HG03571 (cell line): ENCODE results near the gene DACH1.

ENCODE experiments used
- ATAC-seq: cut with Tn5 transposase; IDR thresholded peaks from one replicate; pipeline ENCODE4 v1.9.1; 2021; ENCODE audit not compliant: unreplicated experiment

Gene DACH1

DNA sequence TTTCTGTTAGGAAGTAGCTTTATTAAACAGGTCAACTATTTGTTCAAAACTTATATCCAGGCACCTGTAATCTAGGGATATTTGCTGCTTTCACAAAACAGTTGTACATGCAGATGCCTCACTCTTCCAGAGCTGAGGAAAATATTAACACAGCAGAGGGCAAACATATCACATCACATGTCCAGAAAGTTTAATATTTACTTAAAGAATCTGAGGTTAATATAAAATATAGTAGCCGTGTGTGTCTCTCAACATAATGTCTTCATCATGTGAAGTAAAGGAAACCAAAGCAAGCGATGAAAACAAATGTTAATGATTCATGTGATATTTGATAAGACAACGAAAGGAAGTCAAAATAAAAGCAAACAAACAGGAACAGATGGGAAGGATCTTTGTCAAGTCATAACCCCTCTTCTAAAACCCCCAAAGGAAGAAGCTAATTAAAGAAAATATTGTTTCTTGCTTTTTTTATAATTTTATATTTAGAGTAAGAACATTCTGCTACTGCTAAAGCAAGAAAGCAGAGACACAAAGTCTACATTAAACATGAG lies 418.8 kb downstream of the DACH1 start:
- no peak for ATAC-seq

DNA sequence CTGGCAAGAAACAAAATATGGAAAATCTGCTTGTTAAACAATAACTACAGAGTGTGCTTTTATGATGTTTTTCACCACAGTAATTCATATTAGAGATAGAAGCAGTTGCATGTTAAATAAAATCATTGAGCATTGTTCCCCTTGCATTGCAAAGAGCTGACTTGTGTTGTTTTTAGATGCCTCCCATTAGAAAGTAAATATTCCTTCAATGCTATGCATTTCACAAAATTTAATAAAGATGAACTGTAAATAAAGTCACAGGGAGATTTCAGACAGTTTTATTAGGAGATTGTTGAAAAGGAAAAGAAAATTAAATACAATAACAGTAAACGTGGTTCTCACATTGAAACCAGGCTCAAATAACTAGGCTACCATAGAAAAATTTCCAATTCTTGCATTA lies 429.3 kb downstream of the DACH1 start:
- no peak for ATAC-seq

DNA sequence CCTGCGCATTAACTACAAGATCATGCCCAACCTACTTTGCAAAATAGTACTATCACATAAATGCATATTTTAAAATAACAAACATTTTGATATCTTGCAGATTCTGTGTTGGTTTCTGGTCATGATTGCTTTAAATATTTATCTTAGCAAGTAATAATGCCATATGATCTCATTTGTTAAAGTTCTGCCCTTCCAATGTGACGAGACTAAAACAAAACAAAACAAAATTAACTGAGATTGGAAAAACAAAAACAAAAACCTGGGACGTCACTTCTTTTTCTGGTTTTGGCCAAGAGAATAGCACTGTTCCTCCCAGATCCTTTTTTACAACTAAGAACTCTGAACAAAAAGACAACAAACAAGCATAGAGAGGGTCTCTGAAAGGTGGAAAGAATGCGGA lies 436.3 kb downstream of the DACH1 start:
- no peak for ATAC-seq

DNA sequence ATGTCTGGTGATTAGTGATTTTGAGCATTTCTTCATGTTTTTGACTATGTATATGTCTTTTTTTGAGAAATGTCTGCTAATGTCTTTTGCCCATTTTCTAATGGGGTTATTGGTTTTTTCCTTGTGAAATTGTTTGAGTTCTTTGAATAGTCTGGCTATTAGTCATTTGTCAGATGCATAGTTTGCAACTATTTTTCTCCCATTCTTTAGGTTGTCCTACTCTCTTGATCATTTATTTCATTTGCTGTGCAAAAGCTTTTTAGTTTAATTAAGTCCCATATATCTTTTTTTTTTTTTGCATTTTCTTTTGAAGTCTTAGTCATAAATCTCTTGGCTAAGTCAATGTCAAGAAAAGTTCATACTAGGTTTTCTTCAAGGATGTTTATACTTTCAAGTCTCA lies 449.8 kb downstream of the DACH1 start:
- no peak for ATAC-seq

DNA sequence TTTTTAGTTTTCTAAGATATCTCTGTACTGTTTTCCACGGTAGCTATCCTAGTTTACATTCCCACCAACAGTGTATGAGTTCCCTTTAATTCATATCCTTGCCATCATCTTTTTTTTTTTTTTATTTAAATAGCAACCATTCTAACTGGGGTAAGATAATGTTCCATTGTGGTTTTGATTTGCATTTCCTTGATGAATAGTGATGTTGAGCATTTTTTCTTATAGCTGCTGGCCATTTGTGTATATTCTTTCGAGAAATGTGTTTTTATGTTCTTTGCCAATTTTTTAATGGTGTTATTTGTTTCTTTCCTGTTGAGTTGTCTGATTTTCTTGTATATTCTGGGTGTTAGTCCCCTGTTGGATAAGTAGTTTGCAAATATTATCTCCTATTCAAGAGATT lies 454.8 kb downstream of the DACH1 start:
- no peak for ATAC-seq

DNA sequence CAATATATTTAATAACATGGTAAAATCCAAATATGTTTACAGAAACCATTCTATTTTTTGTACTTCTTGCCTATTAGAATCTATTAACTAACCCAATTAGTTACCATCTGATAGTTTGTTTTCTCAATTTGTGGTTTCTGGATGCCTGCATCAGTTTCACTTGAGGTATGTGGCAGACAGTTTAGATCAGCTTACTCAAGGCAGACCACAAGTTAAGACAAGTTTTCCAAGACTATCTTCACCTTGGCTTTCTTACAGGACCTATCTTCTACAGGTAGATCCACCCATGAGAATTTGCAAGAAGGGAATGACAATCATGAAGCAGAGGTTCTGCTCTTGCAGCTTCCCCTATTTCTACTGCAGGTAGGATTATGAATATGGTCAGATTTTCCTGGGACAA lies 458.6 kb downstream of the DACH1 start:
- no peak for ATAC-seq

DNA sequence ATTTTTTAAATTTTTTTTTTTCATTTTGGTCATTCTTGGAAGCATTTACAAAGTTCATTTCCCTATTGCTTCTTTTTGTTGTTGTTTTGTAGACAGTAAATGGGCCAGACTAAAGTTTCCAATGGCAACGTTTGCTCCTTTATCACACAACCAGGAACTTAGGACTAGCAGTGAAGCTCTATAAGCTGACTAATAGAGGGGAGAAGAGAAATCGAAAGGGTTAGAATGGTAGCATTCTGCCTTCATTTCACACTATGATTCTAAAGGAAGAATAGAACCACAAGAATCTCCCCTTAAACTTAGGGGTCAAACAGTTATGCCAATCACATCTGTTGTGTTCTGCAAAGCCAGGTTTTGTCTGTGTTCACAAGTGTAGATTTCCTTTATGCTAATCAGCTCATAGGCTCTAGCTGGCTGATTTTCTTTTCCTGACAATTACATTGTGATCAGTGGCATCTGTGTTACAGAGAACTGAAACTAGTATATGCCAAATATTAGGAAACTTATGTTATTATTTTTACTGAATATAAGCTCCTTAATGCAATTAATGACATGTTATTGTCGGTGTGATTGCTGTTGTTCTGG lies 467.3 kb downstream of the DACH1 start:
- ATAC-seq = no peak

DNA sequence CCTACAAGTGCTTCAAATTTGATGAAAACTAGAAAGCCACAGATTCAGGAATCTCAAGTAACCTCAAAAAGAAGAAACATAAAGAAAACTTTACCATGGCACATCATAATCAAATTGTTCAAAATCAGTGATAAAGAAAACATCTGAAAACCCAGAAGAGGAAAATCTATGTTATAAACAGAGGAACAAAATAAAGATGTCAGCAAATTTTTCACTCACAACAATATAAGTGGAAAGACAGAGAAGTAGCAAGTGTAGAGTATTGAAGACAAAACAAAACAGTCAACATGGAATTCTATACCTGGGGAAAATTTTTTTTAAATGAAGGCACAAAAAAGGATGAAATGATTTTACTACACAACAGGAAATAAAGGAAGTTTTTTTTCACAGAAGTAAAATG lies 470.9 kb downstream of the DACH1 start:
- no peak for ATAC-seq

DNA sequence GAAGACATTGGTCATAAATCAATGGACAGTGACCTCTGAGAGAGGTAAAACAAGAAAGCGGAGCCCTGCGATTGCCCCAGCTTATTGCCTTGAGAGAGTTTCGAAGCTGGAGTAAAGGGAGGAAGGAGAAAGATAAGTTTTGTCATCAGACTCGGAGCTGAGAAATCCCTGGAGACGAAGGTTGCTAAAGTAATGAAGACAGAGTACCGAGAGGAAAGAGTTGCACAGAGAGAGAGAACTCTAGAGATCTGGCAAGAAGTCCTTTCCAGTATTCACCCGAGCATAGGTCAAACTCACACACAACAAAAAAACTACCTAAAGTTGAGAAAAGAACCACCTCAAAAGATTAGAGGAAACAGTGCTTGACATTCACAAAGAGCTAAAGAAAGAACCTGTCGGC lies 472.0 kb downstream of the DACH1 start:
- no peak for ATAC-seq

DNA sequence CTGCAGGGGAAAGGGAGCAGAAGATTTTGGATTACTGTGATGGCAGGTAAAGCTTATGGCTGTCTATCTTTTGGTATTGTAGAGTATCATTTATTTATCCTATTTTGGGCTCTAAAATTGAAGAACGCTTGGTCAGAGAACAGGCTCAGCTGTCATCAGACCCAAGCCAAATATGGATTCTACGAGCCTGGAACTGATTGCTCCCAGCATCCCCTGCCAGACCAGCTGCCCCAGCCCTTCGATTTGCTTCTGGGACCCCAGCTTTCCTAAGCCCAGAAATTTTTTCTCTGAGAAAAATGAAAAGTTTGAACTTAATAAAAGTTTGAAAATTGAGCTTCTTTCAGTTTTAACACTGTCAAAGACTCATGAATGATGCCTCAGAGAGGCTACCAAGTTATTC lies 472.8 kb downstream of the DACH1 start:
- ATAC-seq = no peak
